ENCODE measurements around the gene TGFBR3. TPM values are rescaled to one million over a fixed set of nuclear protein-coding genes. Genes with fewer than 3 reads are reported as not detected.

The TGFBR3 gene
- total RNA-seq, 2 experiments from 2014 or later = 31.5 to 36.6 TPM

DNA sequence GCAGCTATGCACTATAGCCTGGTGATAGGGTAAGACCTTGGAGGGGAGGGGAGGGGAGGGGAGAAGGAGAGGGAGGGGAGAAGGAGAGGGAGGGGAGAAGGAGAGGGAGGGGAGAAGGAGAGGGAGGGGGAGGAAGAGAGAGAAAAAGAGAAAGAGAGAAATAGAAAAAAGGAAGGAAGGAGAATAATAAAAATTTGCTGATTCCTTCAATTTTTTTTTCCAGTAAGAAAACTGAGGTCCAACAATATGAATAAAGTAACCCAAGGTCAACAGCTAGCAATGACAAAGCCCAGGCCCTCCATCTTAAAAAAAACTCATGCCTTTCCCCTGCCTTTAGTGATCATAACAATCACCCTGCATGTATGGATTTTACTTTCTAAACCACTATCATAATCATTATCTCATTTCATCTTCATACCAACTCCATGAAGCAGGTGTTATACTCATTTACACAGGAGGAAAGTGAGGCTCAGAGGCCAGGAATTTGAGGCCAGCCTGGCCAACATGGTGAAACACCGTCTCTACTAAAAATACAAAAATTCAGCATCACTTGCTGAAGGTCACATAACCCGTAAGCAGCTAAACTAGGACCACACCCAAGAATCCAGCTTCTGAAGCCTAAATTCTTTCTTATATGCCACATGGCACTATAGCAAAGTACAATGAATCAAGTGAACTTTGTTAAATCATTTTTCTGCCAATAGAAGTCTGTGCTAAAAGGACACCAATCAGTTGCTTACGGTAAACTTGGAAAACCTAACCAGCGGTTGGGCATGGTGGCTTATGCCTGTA is 39.9 kb upstream of the TGFBR3 start:
- CTCF ChIA-PET = interaction anchor here (2.4 to 3.9 kb wide), 2 partner anchors 135 to 413 kb away, joined by 5 to 18 read pairs; no protein-coding TSS in a partner anchor
- Mint-ChIP-seq H3K36me3 (ENCODE audit: low read depth) (no peaks in the 10 kb centered on the region), H3K27ac (no peak overlapping the region), H3K27me3 (no peaks in the 10 kb centered on the region), H3K4me1 (ENCODE audit: low read depth) (no peaks in the 10 kb centered on the region), H3K4me3 (no peak overlapping the region), H3K9me3 (no peaks in the 10 kb centered on the region)
- intact Hi-C loops (cut with DNase I, micrococcal nuclease) = loop anchor here (1.0 to 5.0 kb wide), 3 partner anchors 124 to 761 kb away; no protein-coding TSS in a partner anchor
- no peak for DNase-seq
- H3K27ac ChIP-seq (ENCODE audit: low read depth in 1 of 2, low read length in 2 of 2) = no peak overlapping the region
- no peak overlapping the region for H3K4me3 ChIP-seq (ENCODE audit: low read length)
- no peaks in the 10 kb centered on the region for H3K9me3 ChIP-seq (ENCODE audit: control insufficient read depth in 1 of 2, insufficient read depth in 1 of 2, low read length in 2 of 2)
- no peaks in the 10 kb centered on the region for H3K27me3 ChIP-seq (ENCODE audit: control insufficient read depth in 1 of 2, insufficient read depth in 2 of 2, low read length in 2 of 2)
- POLR2A ChIA-PET = interaction anchor here (1.0 kb wide), 1 partner anchor 413 kb away, joined by 3 read pairs; no protein-coding TSS in a partner anchor
- no peaks in the 10 kb centered on the region for H3K36me3 ChIP-seq (ENCODE audit: insufficient read depth, low read length)
- TF ChIP-seq, protein P1, sequence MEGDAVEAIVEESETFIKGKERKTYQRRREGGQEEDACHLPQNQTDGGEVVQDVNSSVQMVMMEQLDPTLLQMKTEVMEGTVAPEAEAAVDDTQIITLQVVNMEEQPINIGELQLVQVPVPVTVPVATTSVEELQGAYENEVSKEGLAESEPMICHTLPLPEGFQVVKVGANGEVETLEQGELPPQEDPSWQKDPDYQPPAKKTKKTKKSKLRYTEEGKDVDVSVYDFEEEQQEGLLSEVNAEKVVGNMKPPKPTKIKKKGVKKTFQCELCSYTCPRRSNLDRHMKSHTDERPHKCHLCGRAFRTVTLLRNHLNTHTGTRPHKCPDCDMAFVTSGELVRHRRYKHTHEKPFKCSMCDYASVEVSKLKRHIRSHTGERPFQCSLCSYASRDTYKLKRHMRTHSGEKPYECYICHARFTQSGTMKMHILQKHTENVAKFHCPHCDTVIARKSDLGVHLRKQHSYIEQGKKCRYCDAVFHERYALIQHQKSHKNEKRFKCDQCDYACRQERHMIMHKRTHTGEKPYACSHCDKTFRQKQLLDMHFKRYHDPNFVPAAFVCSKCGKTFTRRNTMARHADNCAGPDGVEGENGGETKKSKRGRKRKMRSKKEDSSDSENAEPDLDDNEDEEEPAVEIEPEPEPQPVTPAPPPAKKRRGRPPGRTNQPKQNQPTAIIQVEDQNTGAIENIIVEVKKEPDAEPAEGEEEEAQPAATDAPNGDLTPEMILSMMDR (IDR thresholded peaks at IDR 0.05) = no peak
- H3K4me1 ChIP-seq (ENCODE audit: insufficient read depth, low read length) = no peaks in the 10 kb centered on the region
- no peak for ATAC-seq (ENCODE audit: poor library complexity)

DNA sequence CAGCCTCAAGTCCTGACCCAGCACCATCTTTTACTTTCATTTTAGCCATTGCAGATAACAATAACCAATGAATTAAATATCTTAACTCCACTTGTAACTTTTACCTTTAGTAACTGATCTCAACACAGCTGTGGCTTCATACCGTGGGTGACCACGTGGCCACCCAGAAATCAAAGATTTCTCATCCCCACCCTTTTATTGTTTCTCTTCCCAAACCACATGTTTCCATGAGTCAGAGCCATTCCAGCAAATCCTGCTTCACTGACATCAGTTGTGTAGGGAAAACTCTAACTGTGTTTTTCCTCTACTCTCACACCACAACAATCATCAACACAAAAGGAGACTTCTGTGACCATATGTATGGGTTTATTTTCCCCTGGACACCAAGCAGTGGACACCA is 38.2 kb upstream of the TGFBR3 start:
- Histone ChIP-seq H3K36me3 (ENCODE audit: insufficient read depth, low read length) (no peaks in the 10 kb centered on the region), H3K27ac (ENCODE audit: low read depth in 1 of 2, low read length in 2 of 2) (no peak overlapping the region), H3K4me1 (ENCODE audit: insufficient read depth, low read length) (no peaks in the 10 kb centered on the region), H3K27me3 (ENCODE audit: control insufficient read depth in 1 of 2, insufficient read depth in 2 of 2, low read length in 2 of 2) (no peaks in the 10 kb centered on the region), H3K9me3 (ENCODE audit: control insufficient read depth in 1 of 2, insufficient read depth in 1 of 2, low read length in 2 of 2) (no peaks in the 10 kb centered on the region), H3K4me3 (ENCODE audit: low read length) (no peak overlapping the region)
- no peak for DNase-seq
- Mint-ChIP-seq H3K4me3 (no peak overlapping the region), H3K36me3 (ENCODE audit: low read depth) (no peaks in the 10 kb centered on the region), H3K27me3 (no peaks in the 10 kb centered on the region), H3K4me1 (ENCODE audit: low read depth) (no peaks in the 10 kb centered on the region), H3K9me3 (no peaks in the 10 kb centered on the region), H3K27ac (no peak overlapping the region)
- POLR2A ChIA-PET = no interaction called here
- CTCF ChIA-PET = no interaction called here
- intact Hi-C loops (cut with DNase I, micrococcal nuclease) = no loop called here
- no peak for ATAC-seq (ENCODE audit: poor library complexity)
- TF ChIP-seq, protein P1 (IDR thresholded peaks at IDR 0.05) = no peak

DNA sequence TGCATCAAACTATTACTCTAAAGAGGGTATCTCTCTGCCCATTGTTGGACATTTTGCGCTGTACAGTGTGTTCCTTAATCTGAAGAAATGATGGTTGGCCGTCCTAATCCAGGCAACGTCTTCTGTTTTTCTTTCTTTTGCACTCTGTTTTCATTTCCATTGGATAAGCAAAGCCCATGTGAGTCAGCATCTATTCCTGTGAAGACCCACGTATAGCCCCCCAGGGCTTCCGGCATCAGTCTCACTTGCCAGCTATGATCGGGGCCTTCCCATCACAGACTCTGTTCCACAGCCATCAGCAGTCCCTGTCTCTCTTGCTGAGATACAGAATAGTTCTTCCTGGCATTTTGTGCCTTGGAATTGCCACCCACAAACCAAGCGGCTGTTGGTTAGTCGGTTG is 34.0 kb upstream of the TGFBR3 start:
- ChIA-PET CTCF (no interaction called here), POLR2A (no interaction called here)
- Mint-ChIP-seq H3K27me3 (no peaks in the 10 kb centered on the region), H3K4me3 (no peak overlapping the region), H3K36me3 (ENCODE audit: low read depth) (no peaks in the 10 kb centered on the region), H3K27ac (no peak overlapping the region), H3K9me3 (no peaks in the 10 kb centered on the region), H3K4me1 (ENCODE audit: low read depth) (no peaks in the 10 kb centered on the region)
- no peaks in the 10 kb centered on the region for H3K27me3 ChIP-seq (ENCODE audit: control insufficient read depth in 1 of 2, insufficient read depth in 2 of 2, low read length in 2 of 2)
- intact Hi-C loops (cut with DNase I, micrococcal nuclease) = no loop called here
- ATAC-seq (ENCODE audit: poor library complexity) (no peak), DNase-seq (no peak)
- H3K4me3 ChIP-seq (ENCODE audit: low read length) = no peak overlapping the region
- no peak overlapping the region for H3K27ac ChIP-seq (ENCODE audit: low read depth in 1 of 2, low read length in 2 of 2)
- H3K36me3 ChIP-seq (ENCODE audit: insufficient read depth, low read length) = no peaks in the 10 kb centered on the region
- H3K9me3 ChIP-seq (ENCODE audit: control insufficient read depth in 1 of 2, insufficient read depth in 1 of 2, low read length in 2 of 2) = no peaks in the 10 kb centered on the region
- TF ChIP-seq, protein P1 (IDR thresholded peaks at IDR 0.05) = no peak
- no peaks in the 10 kb centered on the region for H3K4me1 ChIP-seq (ENCODE audit: insufficient read depth, low read length)
